HFFc6 (cell line): ENCODE measurements around the gene MGST1. TPM values are rescaled to one million over a fixed set of nuclear protein-coding genes. Genes with fewer than 3 reads are reported as not detected.

Experiments
- DNase-seq: peaks from one replicate; pipeline ENCODE4 v3.0.0-alpha.2; 2018
- H3K27ac Mint-ChIP-seq: 2 replicates; pipeline ENCODE4 v1.8.0; 2020; ENCODE audit warnings: mild to moderate bottlenecking, mixed read lengths
- H3K27me3 Mint-ChIP-seq: 2 replicates; pipeline ENCODE4 v1.8.0; 2021; ENCODE audit warnings: mild to moderate bottlenecking, moderate library complexity, mixed read lengths; ENCODE audit not compliant: insufficient read depth
- H3K36me3 Mint-ChIP-seq: 2 replicates; pipeline ENCODE4 v1.8.0; 2021; ENCODE audit warnings: low read depth, mixed read lengths
- H3K4me1 Mint-ChIP-seq: 2 replicates; pipeline ENCODE4 v1.8.0; 2020; ENCODE audit warnings: low read depth, mixed read lengths
- H3K4me3 Mint-ChIP-seq: 2 replicates; pipeline ENCODE4 v1.8.0; 2020; ENCODE audit warnings: mild to moderate bottlenecking, moderate library complexity, mixed read lengths
- H3K9me3 Mint-ChIP-seq: 2 replicates; pipeline ENCODE4 v1.8.0; 2020; ENCODE audit warnings: mild to moderate bottlenecking, mixed read lengths
- total RNA-seq, 6 experiments: library from RNA; stranded (reverse); fragmentation: NEBNext Ultra II Directional; extraction: Animal tissue kit (Norgen Biotek cat#: 25700); gene quantifications; 2 replicates in 1 of 6; 3 replicates in 5 of 6; pipeline ENCODE4 v1.2.3, GENCODE V29; 2021
- TF ChIP-seq, protein P1 (sequence below): fragments of 200-600 bp; sonication (generic); IDR thresholded peaks from 2 replicates; pipeline ENCODE4 v1.5.0; 2021; ENCODE audit warnings: antibody characterized with exemption, mild to moderate bottlenecking

The MGST1 gene
- total RNA-seq, 6 experiments from 2014 or later: 293 to 411 (median 371) TPM

DNA sequence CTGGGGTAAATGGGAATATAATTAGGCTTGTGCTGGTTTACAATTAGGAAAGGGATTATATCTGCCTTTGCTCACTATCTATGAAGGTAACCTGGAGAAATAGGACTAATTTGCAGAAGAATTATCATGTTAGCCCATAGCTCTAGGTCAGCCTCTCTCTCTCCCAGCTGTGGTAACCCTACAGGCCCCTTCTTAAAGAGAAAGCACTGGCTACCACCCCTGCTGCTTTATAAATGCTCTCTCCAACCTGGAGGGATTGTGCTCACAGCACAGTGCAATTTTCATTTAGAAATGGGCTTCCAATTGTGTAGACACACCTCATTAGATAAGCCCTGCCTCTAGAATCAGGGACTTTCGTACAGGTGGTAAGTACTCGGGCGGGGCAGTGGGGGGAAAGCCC is 22.7 kb upstream of the MGST1 start:
- H3K27me3 Mint-ChIP-seq: no peaks in the 10 kb centered on the region; the same call in none of the 2 replicates
- H3K4me3 Mint-ChIP-seq: no peak overlapping the region
- no peaks in the 10 kb centered on the region; the same call in 1 of the 2 replicates for H3K4me1 Mint-ChIP-seq
- DNase-seq: no peak
- H3K36me3 Mint-ChIP-seq: no peaks in the 10 kb centered on the region
- H3K9me3 Mint-ChIP-seq: peaks cover 10% of the 10 kb centered on the region
- H3K27ac Mint-ChIP-seq: no peak overlapping the region
- TF ChIP-seq, protein P1, sequence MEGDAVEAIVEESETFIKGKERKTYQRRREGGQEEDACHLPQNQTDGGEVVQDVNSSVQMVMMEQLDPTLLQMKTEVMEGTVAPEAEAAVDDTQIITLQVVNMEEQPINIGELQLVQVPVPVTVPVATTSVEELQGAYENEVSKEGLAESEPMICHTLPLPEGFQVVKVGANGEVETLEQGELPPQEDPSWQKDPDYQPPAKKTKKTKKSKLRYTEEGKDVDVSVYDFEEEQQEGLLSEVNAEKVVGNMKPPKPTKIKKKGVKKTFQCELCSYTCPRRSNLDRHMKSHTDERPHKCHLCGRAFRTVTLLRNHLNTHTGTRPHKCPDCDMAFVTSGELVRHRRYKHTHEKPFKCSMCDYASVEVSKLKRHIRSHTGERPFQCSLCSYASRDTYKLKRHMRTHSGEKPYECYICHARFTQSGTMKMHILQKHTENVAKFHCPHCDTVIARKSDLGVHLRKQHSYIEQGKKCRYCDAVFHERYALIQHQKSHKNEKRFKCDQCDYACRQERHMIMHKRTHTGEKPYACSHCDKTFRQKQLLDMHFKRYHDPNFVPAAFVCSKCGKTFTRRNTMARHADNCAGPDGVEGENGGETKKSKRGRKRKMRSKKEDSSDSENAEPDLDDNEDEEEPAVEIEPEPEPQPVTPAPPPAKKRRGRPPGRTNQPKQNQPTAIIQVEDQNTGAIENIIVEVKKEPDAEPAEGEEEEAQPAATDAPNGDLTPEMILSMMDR: no peak

DNA sequence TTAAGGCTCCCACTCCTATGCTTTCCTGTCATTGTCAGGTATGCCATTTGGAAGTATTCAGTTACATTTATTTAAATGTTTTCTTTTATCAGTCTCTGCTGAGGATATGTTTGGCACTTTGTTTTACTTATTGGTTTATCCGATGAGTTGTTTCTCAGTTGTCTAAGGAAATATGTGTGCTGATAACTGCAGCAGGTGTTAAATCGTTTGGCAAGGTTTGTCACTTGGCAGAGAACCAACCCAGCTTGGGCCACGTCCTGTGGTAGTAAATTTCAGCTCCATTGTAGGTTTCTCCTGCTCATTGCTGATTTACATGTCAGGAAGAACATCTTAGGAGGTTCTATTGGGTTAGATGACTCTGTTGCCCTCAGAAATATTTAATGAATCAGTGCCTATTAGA is 22.0 kb upstream of the MGST1 start:
- Mint-ChIP-seq H3K4me1 (no peaks in the 10 kb centered on the region; the same call in 1 of the 2 replicates), H3K36me3 (no peaks in the 10 kb centered on the region)
- DNase-seq: no peak

GRCh38 chr12:16327963-16328362 is 19.5 kb upstream of the MGST1 start:
- TF ChIP-seq, protein P1: no peak
- Mint-ChIP-seq H3K4me1 (no peaks in the 10 kb centered on the region; the same call in 1 of the 2 replicates), H3K27me3 (peaks cover 1% of the 10 kb centered on the region), H3K9me3 (peaks cover 10% of the 10 kb centered on the region), H3K36me3 (no peaks in the 10 kb centered on the region), H3K27ac (no peak overlapping the region), H3K4me3 (no peak overlapping the region)
- DNase-seq: no peak

More for the DNA sequence above, 22.0 kb upstream of the MGST1 start:
- TF ChIP-seq, protein P1: no peak
- H3K27ac Mint-ChIP-seq: no peak overlapping the region
- no peaks in the 10 kb centered on the region; the same call in none of the 2 replicates for H3K27me3 Mint-ChIP-seq
- H3K4me3 Mint-ChIP-seq: no peak overlapping the region
- peaks cover 10% of the 10 kb centered on the region for H3K9me3 Mint-ChIP-seq

DNA sequence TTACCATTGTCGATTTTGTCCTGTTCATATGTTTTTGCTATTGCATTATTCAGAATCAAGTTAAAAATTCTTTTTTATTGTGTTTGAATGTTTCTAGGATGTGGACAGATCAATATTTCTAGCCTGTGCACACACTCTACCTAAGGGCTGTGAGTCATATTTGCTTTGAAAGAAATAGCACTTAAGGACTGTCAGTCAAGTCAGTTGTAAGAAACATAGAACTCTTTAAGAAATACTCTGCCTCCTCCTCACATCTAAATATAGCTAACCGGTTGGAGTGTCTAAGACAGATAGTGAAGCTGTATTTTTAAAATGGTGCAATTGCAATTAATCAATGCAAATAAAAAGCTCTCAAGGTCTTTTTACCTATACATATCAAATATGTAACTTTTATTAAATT is 17.9 kb upstream of the MGST1 start:
- H3K36me3 Mint-ChIP-seq: no peaks in the 10 kb centered on the region
- no peak overlapping the region for H3K4me3 Mint-ChIP-seq
- H3K27ac Mint-ChIP-seq: no peak overlapping the region
- H3K9me3 Mint-ChIP-seq: peaks cover 10% of the 10 kb centered on the region
- TF ChIP-seq, protein P1: no peak
- DNase-seq: no peak
- peaks cover 1% of the 10 kb centered on the region for H3K27me3 Mint-ChIP-seq
- H3K4me1 Mint-ChIP-seq: no peaks in the 10 kb centered on the region

- Mint-ChIP-seq H3K36me3 (no peaks in the 10 kb centered on the region), H3K9me3 (peaks cover 10% of the 10 kb centered on the region), H3K27ac (no peak overlapping the region), H3K4me3 (no peak overlapping the region), H3K4me1 (no peaks in the 10 kb centered on the region), H3K27me3 (peaks cover 4% of the 10 kb centered on the region)
- TF ChIP-seq, protein P1: no peak
- no peak for DNase-seq
Measured at GRCh38 chr12:16330560-16330959, 16.9 kb upstream of the MGST1 start.

GRCh38 chr12:16331998-16332397 is 15.4 kb upstream of the MGST1 start:
- DNase-seq: no peak
- no peak overlapping the region for H3K27ac Mint-ChIP-seq
- TF ChIP-seq, protein P1: no peak
- H3K27me3 Mint-ChIP-seq: peaks cover 7% of the 10 kb centered on the region
- H3K4me1 Mint-ChIP-seq: no peaks in the 10 kb centered on the region
- H3K36me3 Mint-ChIP-seq: no peaks in the 10 kb centered on the region
- H3K9me3 Mint-ChIP-seq: peaks cover 10% of the 10 kb centered on the region
- no peak overlapping the region for H3K4me3 Mint-ChIP-seq
